BE2C (cell line): ENCODE measurements around the gene SDF4.

Experiments
- DNase-seq: peaks from one replicate; pipeline ENCODE4 v3.0.0-alpha.2; 2020
- H3K27me3 ChIP-seq: fragments of 250-450 bp; sonication (Bioruptor Pico); 2 replicates; pipeline ENCODE4 v1.5.1; 2020; ENCODE audit warnings: mild to moderate bottlenecking
- H3K36me3 ChIP-seq: fragments of 250-450 bp; sonication (Bioruptor Pico); 2 replicates; pipeline ENCODE4 v1.5.1; 2020; ENCODE audit warnings: mild to moderate bottlenecking
- H3K4me1 ChIP-seq: fragments of 250-450 bp; sonication (Bioruptor Pico); 2 replicates; pipeline ENCODE4 v1.5.1; 2020
- H3K4me3 ChIP-seq: 2 replicates; pipeline ENCODE4 v1.5.1; 2011; ENCODE audit warnings: low read depth, low read length
- H3K9me3 ChIP-seq: fragments of 250-450 bp; sonication (Bioruptor Pico); 2 replicates; pipeline ENCODE4 v1.5.1; 2020
- TF ChIP-seq, protein P1 (sequence below): IDR thresholded peaks from 2 replicates; pipeline ENCODE4 v1.5.1; 2012; ENCODE audit warnings: mild to moderate bottlenecking, low read depth, low read length

SDF4 gene

DNA sequence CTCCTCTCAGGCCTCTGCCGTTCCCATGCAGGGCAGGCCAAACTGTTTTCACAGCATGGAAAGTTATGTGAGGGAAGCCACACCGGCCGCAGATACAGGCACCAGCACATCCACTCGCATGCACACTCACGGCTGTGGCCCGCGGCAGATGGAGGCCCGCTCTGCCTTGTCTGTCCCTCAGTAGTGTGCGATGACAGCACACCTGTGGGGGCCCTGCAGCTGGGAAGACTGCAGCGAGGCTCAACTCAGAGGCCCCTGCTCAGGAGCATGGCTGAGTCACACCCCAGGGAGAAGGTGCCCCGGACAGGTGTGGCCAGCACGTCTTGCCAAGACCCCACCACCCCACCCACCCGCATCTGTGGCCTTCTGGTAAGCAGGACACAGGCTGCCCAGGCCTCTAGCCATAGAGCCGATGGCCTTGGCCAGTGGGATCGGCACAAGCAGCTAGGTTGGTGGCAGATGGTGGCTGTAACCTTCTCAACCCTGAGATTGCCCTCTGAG, 43.2 kb upstream of the SDF4 start:
- H3K9me3 ChIP-seq, result no peaks in the 10 kb centered on the region
- H3K4me1 ChIP-seq, result no peaks in the 10 kb centered on the region
- peaks cover 9% of the 10 kb centered on the region for H3K36me3 ChIP-seq
- no peak overlapping the region for H3K4me3 ChIP-seq
- H3K27me3 ChIP-seq, result no peaks in the 10 kb centered on the region
- no peak for DNase-seq
- TF ChIP-seq, protein P1, sequence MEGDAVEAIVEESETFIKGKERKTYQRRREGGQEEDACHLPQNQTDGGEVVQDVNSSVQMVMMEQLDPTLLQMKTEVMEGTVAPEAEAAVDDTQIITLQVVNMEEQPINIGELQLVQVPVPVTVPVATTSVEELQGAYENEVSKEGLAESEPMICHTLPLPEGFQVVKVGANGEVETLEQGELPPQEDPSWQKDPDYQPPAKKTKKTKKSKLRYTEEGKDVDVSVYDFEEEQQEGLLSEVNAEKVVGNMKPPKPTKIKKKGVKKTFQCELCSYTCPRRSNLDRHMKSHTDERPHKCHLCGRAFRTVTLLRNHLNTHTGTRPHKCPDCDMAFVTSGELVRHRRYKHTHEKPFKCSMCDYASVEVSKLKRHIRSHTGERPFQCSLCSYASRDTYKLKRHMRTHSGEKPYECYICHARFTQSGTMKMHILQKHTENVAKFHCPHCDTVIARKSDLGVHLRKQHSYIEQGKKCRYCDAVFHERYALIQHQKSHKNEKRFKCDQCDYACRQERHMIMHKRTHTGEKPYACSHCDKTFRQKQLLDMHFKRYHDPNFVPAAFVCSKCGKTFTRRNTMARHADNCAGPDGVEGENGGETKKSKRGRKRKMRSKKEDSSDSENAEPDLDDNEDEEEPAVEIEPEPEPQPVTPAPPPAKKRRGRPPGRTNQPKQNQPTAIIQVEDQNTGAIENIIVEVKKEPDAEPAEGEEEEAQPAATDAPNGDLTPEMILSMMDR, result no peak

- no peak for DNase-seq
- no peaks in the 10 kb centered on the region for H3K4me1 ChIP-seq
Observed at GRCh38 chr1:1274299-1274930, 42.6 kb upstream of the SDF4 start.

GRCh38 chr1:1273512-1274298, 41.9 kb upstream of the SDF4 start, which contains the start of gene UBE2J2:
Gene UBE2J2 (minus strand): TSS chr1:1273854. CDS start chr1:1267992, 5,862 bp downstream.
- no peaks in the 10 kb centered on the region for H3K27me3 ChIP-seq
- peak; percentile 96 for DNase-seq
- H3K4me3 ChIP-seq, result peak within 1 kb of the TSS; percentile 94
- no peaks in the 10 kb centered on the region for H3K4me1 ChIP-seq
- H3K9me3 ChIP-seq, result no peaks in the 10 kb centered on the region
- peaks cover 12% of the 10 kb centered on the region for H3K36me3 ChIP-seq
- TF ChIP-seq, protein P1, result no peak

More at GRCh38 chr1:1274299-1274930, 42.6 kb upstream of the SDF4 start:
- no peaks in the 10 kb centered on the region for H3K9me3 ChIP-seq
- H3K27me3 ChIP-seq, result no peaks in the 10 kb centered on the region
- H3K4me3 ChIP-seq, result peak overlapping the region; percentile 62
- peaks cover 12% of the 10 kb centered on the region for H3K36me3 ChIP-seq
- TF ChIP-seq, protein P1, result no peak

DNA sequence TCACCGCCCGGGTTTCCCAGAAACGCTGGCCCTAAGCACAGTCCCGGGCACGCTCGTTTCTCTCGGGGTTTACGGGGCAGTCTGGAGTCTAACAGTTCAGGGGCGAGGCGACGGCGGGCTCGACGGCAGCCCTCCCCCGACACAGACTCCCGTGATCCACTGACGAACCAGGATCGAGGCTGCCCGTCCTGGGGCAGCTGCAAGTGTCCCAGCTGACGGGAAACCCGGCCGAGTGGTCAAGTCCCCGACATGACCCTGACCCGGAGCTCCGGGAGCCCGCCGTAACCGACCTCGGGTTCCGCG, 41.4 kb upstream of the SDF4 start:
- Histone ChIP-seq H3K27me3 (no peaks in the 10 kb centered on the region), H3K4me3 (peak overlapping the region; percentile 94), H3K9me3 (no peaks in the 10 kb centered on the region), H3K4me1 (no peaks in the 10 kb centered on the region), H3K36me3 (peaks cover 17% of the 10 kb centered on the region)
- TF ChIP-seq, protein P1, result no peak
- DNase-seq, result no peak

DNA sequence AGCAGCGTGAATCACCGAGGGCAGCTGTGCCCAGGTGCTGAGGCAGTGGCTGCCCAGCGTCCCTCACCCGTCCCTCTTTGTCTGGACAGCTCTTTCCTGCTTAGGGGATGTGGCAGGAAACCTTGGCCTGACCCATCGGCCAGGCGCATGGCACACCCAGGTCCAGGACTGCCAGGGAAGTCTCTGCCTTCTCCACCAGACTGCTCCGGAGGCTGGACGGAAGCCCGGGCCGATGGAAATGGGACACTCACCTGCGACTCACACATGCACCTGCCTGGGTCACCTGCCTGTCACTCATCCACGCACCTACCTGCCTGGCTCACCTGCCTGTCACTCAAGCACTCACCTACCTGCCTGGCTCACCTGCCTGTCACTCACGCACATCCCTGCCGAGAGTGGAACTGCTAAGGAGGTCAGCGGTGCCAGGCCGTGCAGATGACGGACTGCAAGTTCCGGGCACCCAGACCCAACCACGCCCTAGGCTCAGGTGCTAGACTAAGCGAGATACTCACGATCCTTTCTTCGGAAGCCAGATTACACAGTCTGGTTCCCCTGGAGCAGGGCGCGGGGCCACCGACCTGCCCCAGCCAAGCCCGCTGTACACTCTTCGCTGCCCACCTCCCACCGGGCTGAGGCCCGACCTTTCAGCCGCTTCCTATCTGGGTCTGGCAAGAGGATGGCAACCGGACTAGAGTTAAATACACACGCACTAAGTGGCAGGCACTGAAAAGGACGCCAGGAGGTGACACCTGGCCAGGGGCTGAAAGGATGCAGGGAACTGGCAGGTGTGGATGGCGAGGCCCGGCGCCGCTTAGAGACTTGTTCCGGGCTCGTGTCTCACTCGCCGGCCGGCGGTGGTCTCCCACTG, 40.8 kb upstream of the SDF4 start:
- no peak for DNase-seq
- TF ChIP-seq, protein P1, result no peak
- no peaks in the 10 kb centered on the region for H3K9me3 ChIP-seq
- H3K27me3 ChIP-seq, result no peaks in the 10 kb centered on the region
- H3K36me3 ChIP-seq, result peaks cover 23% of the 10 kb centered on the region
- no peaks in the 10 kb centered on the region for H3K4me1 ChIP-seq
- peak overlapping the region; percentile 94 for H3K4me3 ChIP-seq
